ENCODE data around the gene RGS9.

Gene RGS9

GRCh38 chr17:65131240-65131639 lies 5.9 kb upstream of the RGS9 start:
- no peak overlapping the region for H3K4me3 ChIP-seq (ENCODE audit: low read depth, low read length)
- TF ChIP-seq CTCF (IDR thresholded peaks at IDR 0.05; ENCODE audit: low read depth, low read length): no peak

GRCh38 chr17:65131946-65132345 lies 5.2 kb upstream of the RGS9 start:
- H3K4me3 ChIP-seq (ENCODE audit: low read depth, low read length): no peak overlapping the region
- TF ChIP-seq CTCF (IDR thresholded peaks at IDR 0.05; ENCODE audit: low read depth, low read length): no peak

- no peak for TF ChIP-seq CTCF (IDR thresholded peaks at IDR 0.05; ENCODE audit: low read depth, low read length)
- no peak overlapping the region for H3K4me3 ChIP-seq (ENCODE audit: low read depth, low read length)
Observed at GRCh38 chr17:65134035-65134434, 3.1 kb upstream of the RGS9 start.

GRCh38 chr17:65139101-65139764 lies 2.1 kb downstream of the RGS9 start:
- no peak overlapping the region for H3K4me3 ChIP-seq (ENCODE audit: low read depth, low read length)

GRCh38 chr17:65142247-65142646 lies 5.1 kb downstream of the RGS9 start:
- TF ChIP-seq CTCF (IDR thresholded peaks at IDR 0.05; ENCODE audit: low read depth, low read length): no peak
- H3K4me3 ChIP-seq (ENCODE audit: low read depth, low read length): no peak overlapping the region

More at GRCh38 chr17:65139101-65139764, 2.1 kb downstream of the RGS9 start:
- no peak for TF ChIP-seq CTCF (IDR thresholded peaks at IDR 0.05; ENCODE audit: low read depth, low read length)

- no peak for TF ChIP-seq CTCF (IDR thresholded peaks at IDR 0.05; ENCODE audit: low read depth, low read length)
- H3K4me3 ChIP-seq (ENCODE audit: low read depth, low read length): no peak overlapping the region
Observed at GRCh38 chr17:65143889-65144604, 6.9 kb downstream of the RGS9 start.

- TF ChIP-seq CTCF (IDR thresholded peaks at IDR 0.05; ENCODE audit: low read depth, low read length): no peak
Observed at GRCh38 chr17:65145743-65146142, 8.6 kb downstream of the RGS9 start.

More at GRCh38 chr17:65145743-65146142, 8.6 kb downstream of the RGS9 start:
- no peak overlapping the region for H3K4me3 ChIP-seq (ENCODE audit: low read depth, low read length)

Measured in WI38 (cell line).